Left ventricle myocardium inferior (tissue), 1 donor: Measurements from ENCODE around the gene ZCWPW1. TPM values are rescaled to one million over a fixed set of nuclear protein-coding genes. Genes with fewer than 3 reads are reported as not detected.

ENCODE experiments used
- DNase-seq: peaks from one replicate; pipeline ENCODE4 v3.0.0-alpha.2; 2020
- H3K27ac ChIP-seq: fragments of 200-600 bp; replicated peaks from 2 replicates; pipeline ENCODE4 v1.8.0; 2021
- H3K27me3 ChIP-seq: fragments of 200-600 bp; 2 replicates; pipeline ENCODE4 v1.8.0; 2021; ENCODE audit warnings: low read depth
- H3K36me3 ChIP-seq: fragments of 200-600 bp; 2 replicates; pipeline ENCODE4 v1.8.0; 2021
- H3K4me1 ChIP-seq: fragments of 200-600 bp; 2 replicates; pipeline ENCODE4 v1.8.0; 2021
- H3K4me3 ChIP-seq: fragments of 200-600 bp; 2 replicates; pipeline ENCODE4 v1.8.0; 2021; ENCODE audit warnings: mild to moderate bottlenecking, moderate library complexity
- H3K9me3 ChIP-seq: fragments of 200-600 bp; replicated peaks from 2 replicates; pipeline ENCODE4 v1.8.0; 2021
- CTCF ChIP-seq: fragments of 200-600 bp; IDR thresholded peaks from 2 replicates; pipeline ENCODE4 v1.8.0; 2021; ENCODE audit warnings: antibody characterized with exemption, mild to moderate bottlenecking, borderline replicate concordance
- intact Hi-C: fragments of 100-400 bp; cut with micrococcal nuclease; formaldehyde crosslinking; loops from one replicate; pipeline ENCODE4 v1.11.0; 2022
- total RNA-seq: library from RNA; stranded (reverse); fragmentation: NEBNext Ultra II Directional; extraction: Animal tissue kit (Norgen Biotek cat#: 25700); gene quantifications from one replicate; pipeline ENCODE4 v1.2.1, GENCODE V29; 2021
- donor health status: DM: no; HTN: yes; CAD: no; lungs with severe emphysema.

The ZCWPW1 gene
- total RNA-seq, 1 donor from 2014 or later: 4.6 TPM

- Histone ChIP-seq H3K36me3 (peaks cover 6% of the 10 kb centered on the region), H3K27ac (no peak overlapping the region), H3K4me1 (peaks cover 25% of the 10 kb centered on the region), H3K27me3 (no peaks in the 10 kb centered on the region), H3K4me3 (no peak overlapping the region), H3K9me3 (no peaks in the 10 kb centered on the region)
- intact Hi-C loops: no loop called here
- TF ChIP-seq CTCF: no peak
- no peak for DNase-seq
Observed at GRCh38 chr7:100426516-100426915, 2.0 kb downstream of the ZCWPW1 start.

- H3K27me3 ChIP-seq: no peaks in the 10 kb centered on the region
- no peak overlapping the region for H3K27ac ChIP-seq
- peaks cover 14% of the 10 kb centered on the region for H3K4me1 ChIP-seq
- intact Hi-C loops: no loop called here
- no peak overlapping the region for H3K4me3 ChIP-seq
- no peak for DNase-seq
- no peaks in the 10 kb centered on the region for H3K9me3 ChIP-seq
- no peak for TF ChIP-seq CTCF
- peaks cover 6% of the 10 kb centered on the region for H3K36me3 ChIP-seq
Observed at GRCh38 chr7:100425347-100425746, 3.2 kb downstream of the ZCWPW1 start.

GRCh38 chr7:100423315-100423714, 5.2 kb downstream of the ZCWPW1 start:
- peaks cover 6% of the 10 kb centered on the region for H3K36me3 ChIP-seq
- DNase-seq: no peak
- no peak overlapping the region for H3K27ac ChIP-seq
- no peak overlapping the region for H3K4me3 ChIP-seq
- no peak for TF ChIP-seq CTCF
- intact Hi-C loops: no loop called here
- H3K9me3 ChIP-seq: no peaks in the 10 kb centered on the region
- H3K27me3 ChIP-seq: no peaks in the 10 kb centered on the region
- H3K4me1 ChIP-seq: peaks cover 7% of the 10 kb centered on the region

GRCh38 chr7:100419660-100420226, 8.8 kb downstream of the ZCWPW1 start:
- Histone ChIP-seq H3K36me3 (peaks cover 6% of the 10 kb centered on the region), H3K9me3 (no peaks in the 10 kb centered on the region), H3K4me1 (no peaks in the 10 kb centered on the region), H3K27ac (no peak overlapping the region), H3K27me3 (no peaks in the 10 kb centered on the region), H3K4me3 (no peak overlapping the region)
- no peak for TF ChIP-seq CTCF
- DNase-seq: no peak
- intact Hi-C loops: no loop called here

- no peaks in the 10 kb centered on the region for H3K9me3 ChIP-seq
- DNase-seq: no peak
- intact Hi-C loops: no loop called here
- H3K4me3 ChIP-seq: no peak overlapping the region
- H3K4me1 ChIP-seq: no peaks in the 10 kb centered on the region
- peaks cover 6% of the 10 kb centered on the region for H3K36me3 ChIP-seq
- no peak overlapping the region for H3K27ac ChIP-seq
- TF ChIP-seq CTCF: no peak
- no peaks in the 10 kb centered on the region for H3K27me3 ChIP-seq
Observed at GRCh38 chr7:100418930-100419659, 9.4 kb downstream of the ZCWPW1 start.
